Keratinocyte (primary cell): ENCODE results near the gene MAGEA9.

Experiments used
- CTCF ChIP-seq, 3 experiments: IDR thresholded peaks in 1 of 3; conservative IDR thresholded peaks in 1 of 3; optimal IDR thresholded peaks in 1 of 3; 2 replicates in 2 of 3; 3 replicates in 1 of 3; pipeline versions ENCODE3 to v1.5.1; 2011; ENCODE audit warnings: low read length in 3 of 3, mild to moderate bottlenecking in 3 of 3, moderate library complexity in 2 of 3, control low read depth in 1 of 3, inconsistent platforms in 1 of 3; ENCODE audit not compliant: insufficient read depth in 2 of 3; ENCODE audit errors: extremely low read depth in 1 of 3
- EZH2 ChIP-seq: IDR thresholded peaks from one replicate; pipeline ENCODE4 v1.6.1; 2012; ENCODE audit warnings: inconsistent platforms, mild to moderate bottlenecking, low read length, moderate library complexity

DNA sequence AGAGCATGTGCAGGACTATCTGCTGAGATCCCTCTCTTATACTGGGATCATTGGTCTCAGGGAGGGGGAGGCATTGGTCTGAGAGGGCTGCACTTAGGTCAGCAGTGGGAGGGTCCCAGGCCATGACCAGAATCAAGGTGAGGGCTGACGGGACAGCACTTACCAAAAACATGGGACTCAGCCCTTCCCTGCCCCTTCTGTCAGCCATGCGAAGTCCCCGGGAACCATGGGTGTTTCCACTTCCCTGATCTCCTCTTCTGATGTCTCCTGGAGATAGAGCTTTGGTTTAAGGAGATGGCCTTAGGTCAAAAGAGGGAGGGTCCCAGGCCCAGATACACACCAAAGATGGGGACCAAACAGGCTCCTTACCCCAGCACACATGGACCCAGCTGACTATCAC is 20.8 kb upstream of the MAGEA9 start:
- TF ChIP-seq EZH2, result no peak
- no peak for TF ChIP-seq CTCF (optimal IDR thresholded peaks at IDR 0.05 in 1 of 3, IDR thresholded peaks at IDR 0.05 in 1 of 3, conservative IDR thresholded peaks at IDR 0.05 in 1 of 3; ENCODE audit: extremely low read depth in 1 of 3, insufficient read depth in 2 of 3, low read length in 3 of 3)
